ENCODE measurements around the gene TRIM67. TPM values are rescaled to one million over a fixed set of nuclear protein-coding genes. Genes with fewer than 3 reads are reported as not detected.

TRIM67 gene
- total and polyA plus RNA-seq, 9 of the 15 experiments (the other 6 are each of a cell fraction or from before 2014, with no cell fraction given): 0.04 to 0.60 (median 0.31) TPM

GRCh38 chr1:231240883-231241735 lies 79.3 kb downstream of the TRIM67 start, which contains the start of gene GNPAT (continued):
- TF ChIP-seq, protein P1, sequence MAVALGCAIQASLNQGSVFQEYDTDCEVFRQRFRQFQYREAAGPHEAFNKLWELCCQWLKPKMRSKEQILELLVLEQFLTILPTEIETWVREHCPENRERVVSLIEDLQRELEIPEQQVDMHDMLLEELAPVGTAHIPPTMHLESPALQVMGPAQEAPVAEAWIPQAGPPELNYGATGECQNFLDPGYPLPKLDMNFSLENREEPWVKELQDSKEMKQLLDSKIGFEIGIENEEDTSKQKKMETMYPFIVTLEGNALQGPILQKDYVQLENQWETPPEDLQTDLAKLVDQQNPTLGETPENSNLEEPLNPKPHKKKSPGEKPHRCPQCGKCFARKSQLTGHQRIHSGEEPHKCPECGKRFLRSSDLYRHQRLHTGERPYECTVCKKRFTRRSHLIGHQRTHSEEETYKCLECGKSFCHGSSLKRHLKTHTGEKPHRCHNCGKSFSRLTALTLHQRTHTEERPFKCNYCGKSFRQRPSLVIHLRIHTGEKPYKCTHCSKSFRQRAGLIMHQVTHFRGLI (CRISPR knock-in tag; IDR thresholded peaks at IDR 0.05): no peak
- TF ChIP-seq ZC3H11A (IDR thresholded peaks at IDR 0.05; ENCODE audit: low read depth, low read length) (no peak), KLF6 (CRISPR knock-in tag; IDR thresholded peaks at IDR 0.05; ENCODE audit: borderline replicate concordance) (peak; percentile 24; the same call in 1 of the 2 replicates), TAF1 (IDR thresholded peaks at IDR 0.05; ENCODE audit: control insufficient read depth, extremely low read depth, insufficient read depth, low read length, severe bottlenecking) (peak; percentile 99), ZNF655 (CRISPR knock-in tag; IDR thresholded peaks at IDR 0.05) (no peak), DMBX1 (CRISPR knock-in tag; IDR thresholded peaks at IDR 0.05; ENCODE audit: borderline replicate concordance) (0 out of 2 replicates have a peak, but pooled peaks have one; percentile 46), POLR2G (IDR thresholded peaks at IDR 0.05; ENCODE audit: low read depth, low read length) (peak; percentile 98), ZNF830 (CRISPR knock-in tag; IDR thresholded peaks at IDR 0.05) (no peak), NFE2 (IDR thresholded peaks at IDR 0.05; ENCODE audit: low read depth) (no peak), KLF1 (tag; IDR thresholded peaks at IDR 0.05) (peak; percentile 42; the same call in 1 of the 2 replicates), NFXL1 (CRISPR knock-in tag; IDR thresholded peaks at IDR 0.05) (no peak), GABPB1 (CRISPR knock-in tag; IDR thresholded peaks at IDR 0.05) (peak; percentile 78), ZNF444 (CRISPR knock-in tag; IDR thresholded peaks at IDR 0.05) (no peak), SMARCA4 (IDR thresholded peaks at IDR 0.05) (peak; percentile 7; the same call in 1 of the 2 replicates), RBM34 (IDR thresholded peaks at IDR 0.05; ENCODE audit: borderline replicate concordance, insufficient read depth, low read length) (no peak), MAX (CRISPR knock-in tag; IDR thresholded peaks at IDR 0.05) (peak; percentile 82), ZZZ3 (IDR thresholded peaks at IDR 0.05) (no peak), SIN3A (IDR thresholded peaks at IDR 0.05; ENCODE audit: borderline replicate concordance in 2 of 2, control insufficient read depth in 1 of 2, low read depth in 2 of 2, low read length in 2 of 2) (peak in 1 of 2 experiments; percentile 88; a peak in 2 of 4 replicates), SNAPC5 (CRISPR knock-in tag; IDR thresholded peaks at IDR 0.05) (no peak), ELK1 (CRISPR knock-in tag; IDR thresholded peaks at IDR 0.05) (no peak), RFX1 (IDR thresholded peaks at IDR 0.05) (peak; percentile 80)

Measured in K562 (cell line).